Osteoblast (primary cell): ENCODE measurements around the gene ARHGAP31. TPM values are rescaled to one million over a fixed set of nuclear protein-coding genes. Genes with fewer than 3 reads are reported as not detected.

Experiments
- DNase-seq: peaks from one replicate; pipeline ENCODE4 v3.0.0; 2011; ENCODE audit warnings: low spot score, mixed read lengths; ENCODE audit not compliant: insufficient read length; ENCODE audit errors: missing footprints
- H2AFZ ChIP-seq: 2 replicates; pipeline ENCODE4 v1.6.0; 2011; ENCODE audit warnings: mild to moderate bottlenecking, low read length
- H3K27ac ChIP-seq: 2 replicates; pipeline ENCODE4 v1.5.1; 2011; ENCODE audit warnings: mild to moderate bottlenecking, low read depth, low read length, moderate library complexity
- H3K27me3 ChIP-seq: 2 replicates; pipeline ENCODE4 v1.6.0; 2012; ENCODE audit warnings: mild to moderate bottlenecking, control low read depth, inconsistent platforms, low read length, moderate library complexity; ENCODE audit not compliant: insufficient read depth
- H3K36me3 ChIP-seq: 2 replicates; pipeline ENCODE4 v1.5.1; 2011; ENCODE audit warnings: mild to moderate bottlenecking, low read length, control low read depth, moderate library complexity; ENCODE audit not compliant: insufficient read depth
- H3K4me1 ChIP-seq: 2 replicates; pipeline ENCODE4 v1.5.1; 2011; ENCODE audit warnings: mild to moderate bottlenecking, low read length, control low read depth, moderate library complexity; ENCODE audit not compliant: insufficient read depth
- H3K4me2 ChIP-seq: 2 replicates; pipeline ENCODE4 v1.6.0; 2011; ENCODE audit warnings: mild to moderate bottlenecking, low read length; ENCODE audit not compliant: insufficient read depth
- H3K4me3 ChIP-seq: fragments of 200-600 bp; sonication (generic); 3 replicates; pipeline ENCODE4 v1.5.1; 2012; ENCODE audit warnings: mild to moderate bottlenecking, low read length, inconsistent platforms; ENCODE audit not compliant: insufficient read depth
- H3K79me2 ChIP-seq: 2 replicates; pipeline ENCODE4 v1.6.0; 2012; ENCODE audit warnings: mild to moderate bottlenecking, low read length, control low read depth, inconsistent platforms; ENCODE audit not compliant: insufficient read depth
- H3K9me3 ChIP-seq: 2 replicates; pipeline ENCODE4 v1.5.1; 2011; ENCODE audit warnings: low read depth, low read length, control low read depth
- H4K20me1 ChIP-seq: 2 replicates; pipeline ENCODE4 v1.6.0; 2012; ENCODE audit warnings: mild to moderate bottlenecking, low read length, control low read depth; ENCODE audit not compliant: insufficient read depth
- CTCF ChIP-seq: IDR thresholded peaks from 2 replicates; pipeline ENCODE4 v1.5.1; 2011; ENCODE audit warnings: mild to moderate bottlenecking, low read depth, low read length, moderate library complexity; ENCODE audit errors: extremely low read depth
- total RNA-seq: library from RNA; depleted of rRNA; stranded (reverse); fragments of >200 nt; gene quantifications from 2 replicates; pipeline ENCODE4 v1.2.3, GENCODE V29; 2012

The ARHGAP31 gene
- total RNA-seq, 1 donor = 56.5 TPM

GRCh38 chr3:119362010-119362409 lies 67.8 kb downstream of the ARHGAP31 start:
- H3K9me3 ChIP-seq = no peaks in the 10 kb centered on the region
- H2AFZ ChIP-seq = no peak overlapping the region
- peaks cover under 1% of the 10 kb centered on the region for H4K20me1 ChIP-seq
- H3K79me2 ChIP-seq = peaks cover 39% of the 10 kb centered on the region
- no peak overlapping the region for H3K27ac ChIP-seq
- no peak overlapping the region for H3K4me2 ChIP-seq
- H3K4me3 ChIP-seq = no peak overlapping the region
- H3K36me3 ChIP-seq = peaks cover 14% of the 10 kb centered on the region
- H3K27me3 ChIP-seq = no peaks in the 10 kb centered on the region
- TF ChIP-seq CTCF = no peak
- no peak for DNase-seq
- peaks cover 3% of the 10 kb centered on the region for H3K4me1 ChIP-seq

- Histone ChIP-seq H3K9me3 (no peaks in the 10 kb centered on the region), H3K4me1 (no peaks in the 10 kb centered on the region), H4K20me1 (no peaks in the 10 kb centered on the region), H3K27me3 (no peaks in the 10 kb centered on the region), H3K4me2 (no peak overlapping the region), H2AFZ (no peak overlapping the region), H3K79me2 (peaks cover 35% of the 10 kb centered on the region), H3K27ac (no peak overlapping the region), H3K36me3 (peaks cover 19% of the 10 kb centered on the region), H3K4me3 (no peak overlapping the region)
- TF ChIP-seq CTCF = no peak
- no peak for DNase-seq
These were observed 69.0 kb downstream of the ARHGAP31 start for GRCh38 chr3:119362940-119363725.

GRCh38 chr3:119364401-119364800 lies 70.2 kb downstream of the ARHGAP31 start:
- no peaks in the 10 kb centered on the region for H3K4me1 ChIP-seq
- H4K20me1 ChIP-seq = no peaks in the 10 kb centered on the region
- H3K36me3 ChIP-seq = peaks cover 22% of the 10 kb centered on the region
- H3K27ac ChIP-seq = no peak overlapping the region
- no peaks in the 10 kb centered on the region for H3K27me3 ChIP-seq
- no peak overlapping the region for H2AFZ ChIP-seq
- no peak overlapping the region for H3K4me3 ChIP-seq
- no peak for DNase-seq
- H3K9me3 ChIP-seq = no peaks in the 10 kb centered on the region
- no peak overlapping the region for H3K4me2 ChIP-seq
- no peak for TF ChIP-seq CTCF
- peaks cover 28% of the 10 kb centered on the region for H3K79me2 ChIP-seq

- DNase-seq = no peak
- Histone ChIP-seq H3K4me1 (no peaks in the 10 kb centered on the region), H3K9me3 (no peaks in the 10 kb centered on the region), H3K27me3 (no peaks in the 10 kb centered on the region), H3K79me2 (peaks cover 19% of the 10 kb centered on the region), H3K4me2 (no peak overlapping the region), H3K4me3 (no peak overlapping the region), H3K36me3 (peaks cover 30% of the 10 kb centered on the region), H3K27ac (no peak overlapping the region), H2AFZ (no peak overlapping the region), H4K20me1 (no peaks in the 10 kb centered on the region)
- no peak for TF ChIP-seq CTCF
These were observed 71.2 kb downstream of the ARHGAP31 start for GRCh38 chr3:119365418-119365817.
